NCI-H2029 (cell line): Measurements from ENCODE around the gene EPB41L1.

Experiments used
- DNase-seq: peaks from one replicate; lab custom pipeline; 2025; lab: John Stamatoyannopoulos, UW

Gene EPB41L1

GRCh38 chr20:36262440-36262839 lies 107.9 kb downstream of the EPB41L1 start:
- DNase-seq, result no peak

- no peak for DNase-seq
Measured at GRCh38 chr20:36264426-36265246, 110.1 kb downstream of the EPB41L1 start.

- no peak for DNase-seq
Measured at GRCh38 chr20:36266189-36266588, 111.6 kb downstream of the EPB41L1 start.

- DNase-seq, result no peak
Measured at GRCh38 chr20:36267605-36268381, 113.3 kb downstream of the EPB41L1 start.

GRCh38 chr20:36268440-36269342 lies 114.2 kb downstream of the EPB41L1 start:
- DNase-seq, result no peak

GRCh38 chr20:36269507-36269906 lies 115.0 kb downstream of the EPB41L1 start:
- no peak for DNase-seq

- DNase-seq, result peak; percentile 45
Measured at GRCh38 chr20:36270744-36271638, 116.5 kb downstream of the EPB41L1 start.

- DNase-seq, result no peak
Measured at GRCh38 chr20:36271639-36272546, 117.4 kb downstream of the EPB41L1 start.

GRCh38 chr20:36272547-36273220 lies 118.1 kb downstream of the EPB41L1 start:
- DNase-seq, result no peak

- DNase-seq, result no peak
Measured at GRCh38 chr20:36273414-36274180, 119.1 kb downstream of the EPB41L1 start.

GRCh38 chr20:36274181-36274841 lies 119.8 kb downstream of the EPB41L1 start:
- DNase-seq, result no peak

- DNase-seq, result no peak
Measured at GRCh38 chr20:36275011-36275410, 120.5 kb downstream of the EPB41L1 start.

- no peak for DNase-seq
Measured at GRCh38 chr20:36275441-36276189, 121.1 kb downstream of the EPB41L1 start.

GRCh38 chr20:36277546-36277945 lies 123.0 kb downstream of the EPB41L1 start:
- DNase-seq, result no peak

- no peak for DNase-seq
Measured at GRCh38 chr20:36279362-36279761, 124.8 kb downstream of the EPB41L1 start.

GRCh38 chr20:36279776-36280175 lies 125.2 kb downstream of the EPB41L1 start:
- DNase-seq, result no peak

GRCh38 chr20:36281785-36282380 lies 127.3 kb downstream of the EPB41L1 start:
- DNase-seq, result no peak
